ENCODE results near the gene DAP3.
"Not testable (repeated sequence)": the region's sequence is repeated elsewhere in the genome, so short reads cannot be mapped to it uniquely, and the experiment has no call there.

Gene DAP3

DNA sequence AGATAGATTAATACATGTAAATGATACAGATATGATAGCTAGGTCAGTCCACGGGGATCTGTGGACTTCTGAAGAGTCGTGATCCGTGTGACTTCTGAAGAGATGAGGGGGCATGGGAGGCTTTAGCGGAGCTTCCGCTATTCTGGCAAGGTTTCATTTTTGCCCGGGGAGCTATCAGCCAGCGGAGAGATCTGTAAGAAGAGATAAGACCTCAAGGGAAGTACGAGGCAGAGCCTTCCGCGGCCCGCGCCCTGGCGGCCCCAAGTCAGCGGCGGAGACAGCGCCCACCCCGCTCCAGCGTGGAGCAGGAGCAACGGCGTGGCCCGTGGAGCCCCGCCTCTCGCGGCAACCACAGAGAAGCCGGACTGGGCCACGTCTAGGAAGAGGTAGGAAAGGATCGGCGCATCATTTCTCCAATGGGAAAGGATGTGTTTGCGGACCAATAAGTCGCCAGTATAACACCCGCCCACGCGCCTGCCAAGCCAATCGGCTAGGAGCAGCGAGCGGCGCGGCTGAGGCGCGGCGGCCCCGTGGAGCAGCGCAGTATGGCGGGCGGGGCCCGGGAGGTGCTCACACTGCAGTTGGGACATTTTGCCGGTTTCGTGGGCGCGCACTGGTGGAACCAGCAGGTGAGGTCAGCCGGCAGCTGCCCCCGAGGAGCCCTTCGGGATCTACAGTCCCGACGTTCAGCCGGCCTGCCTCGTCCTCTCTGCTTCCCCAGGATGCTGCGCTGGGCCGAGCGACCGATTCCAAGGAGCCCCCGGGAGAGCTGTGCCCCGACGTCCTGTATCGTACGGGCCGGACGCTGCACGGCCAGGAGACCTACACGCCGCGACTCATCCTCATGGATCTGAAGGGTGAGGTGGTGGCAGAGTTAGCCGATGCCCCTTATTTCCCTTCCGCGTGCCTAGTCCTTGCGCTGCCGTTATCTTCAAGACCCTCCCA is 56.7 kb downstream of the DAP3 start:
- H3K9me3 ChIP-seq; H3K27me3 ChIP-seq; intact Hi-C loops (cut with DNase I; ENCODE audit: low total_unique reads); H3K4me1 ChIP-seq: not testable (repeated sequence)
- H3K4me3 ChIP-seq = peak overlapping the region; percentile 61 to 71
- TF ChIP-seq, protein P1, sequence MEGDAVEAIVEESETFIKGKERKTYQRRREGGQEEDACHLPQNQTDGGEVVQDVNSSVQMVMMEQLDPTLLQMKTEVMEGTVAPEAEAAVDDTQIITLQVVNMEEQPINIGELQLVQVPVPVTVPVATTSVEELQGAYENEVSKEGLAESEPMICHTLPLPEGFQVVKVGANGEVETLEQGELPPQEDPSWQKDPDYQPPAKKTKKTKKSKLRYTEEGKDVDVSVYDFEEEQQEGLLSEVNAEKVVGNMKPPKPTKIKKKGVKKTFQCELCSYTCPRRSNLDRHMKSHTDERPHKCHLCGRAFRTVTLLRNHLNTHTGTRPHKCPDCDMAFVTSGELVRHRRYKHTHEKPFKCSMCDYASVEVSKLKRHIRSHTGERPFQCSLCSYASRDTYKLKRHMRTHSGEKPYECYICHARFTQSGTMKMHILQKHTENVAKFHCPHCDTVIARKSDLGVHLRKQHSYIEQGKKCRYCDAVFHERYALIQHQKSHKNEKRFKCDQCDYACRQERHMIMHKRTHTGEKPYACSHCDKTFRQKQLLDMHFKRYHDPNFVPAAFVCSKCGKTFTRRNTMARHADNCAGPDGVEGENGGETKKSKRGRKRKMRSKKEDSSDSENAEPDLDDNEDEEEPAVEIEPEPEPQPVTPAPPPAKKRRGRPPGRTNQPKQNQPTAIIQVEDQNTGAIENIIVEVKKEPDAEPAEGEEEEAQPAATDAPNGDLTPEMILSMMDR (IDR thresholded peaks at IDR 0.05) = peak in 1 of 2 experiments; percentile 10
- peaks cover 0 to 23% (median 1%) of the 10 kb centered on the region in 3 donors for H3K36me3 ChIP-seq
- peak; percentile 97 for DNase-seq
- H3K27ac ChIP-seq = peak overlapping the region; percentile 76 to 85

DNA sequence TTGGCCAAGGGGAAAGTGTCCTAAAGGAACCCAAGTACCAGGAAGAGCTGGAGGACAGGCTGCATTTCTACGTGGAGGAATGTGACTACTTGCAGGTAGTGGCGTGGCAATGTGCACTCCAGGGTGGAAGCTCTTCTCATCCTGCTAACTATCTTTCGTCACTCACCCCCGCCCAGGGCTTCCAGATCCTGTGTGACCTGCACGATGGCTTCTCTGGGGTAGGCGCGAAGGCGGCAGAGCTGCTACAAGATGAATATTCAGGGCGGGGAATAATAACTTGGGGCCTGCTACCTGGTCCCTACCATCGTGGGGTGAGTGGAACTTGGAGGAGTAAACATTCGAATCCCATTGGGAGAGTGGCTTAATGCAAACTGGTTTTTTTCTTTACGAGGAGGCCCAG is 58.7 kb downstream of the DAP3 start:
- H3K9me3 ChIP-seq; H3K4me3 ChIP-seq; H3K27ac ChIP-seq; intact Hi-C loops (cut with DNase I; ENCODE audit: low total_unique reads); H3K4me1 ChIP-seq; H3K27me3 ChIP-seq: not testable (repeated sequence)
- H3K36me3 ChIP-seq = peaks cover 0 to 41% (median 16%) of the 10 kb centered on the region in 3 donors
- DNase-seq = peak in 1 of 2 donors; percentile 24

DNA sequence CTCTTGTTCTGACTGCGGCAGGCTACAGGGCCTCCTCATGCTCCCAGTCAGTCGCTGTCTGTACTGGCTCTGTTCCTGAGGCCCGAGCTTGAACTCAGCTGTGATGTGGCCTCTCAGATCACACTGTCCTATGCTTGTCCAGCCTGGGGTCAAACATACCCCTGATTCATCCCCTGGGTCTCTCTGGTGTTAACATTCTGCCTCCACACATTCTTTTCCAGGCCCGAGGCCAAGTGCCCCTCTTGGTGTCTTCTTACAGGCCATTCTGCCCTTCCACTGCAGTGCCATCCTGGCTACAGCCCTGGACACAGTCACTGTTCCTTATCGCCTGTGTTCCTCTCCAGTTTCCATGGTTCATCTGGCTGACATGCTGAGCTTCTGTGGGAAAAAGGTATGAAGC is 59.2 kb downstream of the DAP3 start:
- H3K9me3 ChIP-seq; intact Hi-C loops (cut with DNase I; ENCODE audit: low total_unique reads); H3K4me1 ChIP-seq; H3K4me3 ChIP-seq; H3K27me3 ChIP-seq; H3K27ac ChIP-seq: not testable (repeated sequence)
- peaks cover 0 to 47% (median 22%) of the 10 kb centered on the region in 3 donors for H3K36me3 ChIP-seq
- peak in 1 of 2 donors; percentile 61 for DNase-seq

DNA sequence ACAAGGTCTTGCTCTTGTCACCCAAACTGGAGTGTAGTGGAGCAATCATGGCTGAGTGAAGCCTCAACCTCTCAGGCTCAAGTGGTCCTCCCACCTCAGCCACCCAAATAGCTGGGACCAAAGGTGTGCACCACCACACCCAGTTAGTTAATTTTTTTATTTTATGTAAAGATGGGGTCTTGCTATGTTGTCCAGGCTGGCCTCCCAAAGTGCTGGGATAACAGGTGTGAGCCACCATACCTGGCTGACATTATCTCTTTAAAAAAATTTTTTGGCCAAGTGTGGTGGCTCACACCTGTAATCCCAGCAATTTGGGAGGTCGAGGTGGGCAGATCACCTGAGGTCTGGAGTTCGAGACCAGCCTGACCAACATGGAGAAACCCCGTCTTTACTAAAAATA is 70.1 kb downstream of the DAP3 start:
- intact Hi-C loops (cut with DNase I; ENCODE audit: low total_unique reads); H3K27me3 ChIP-seq; H3K4me1 ChIP-seq; H3K9me3 ChIP-seq; H3K4me3 ChIP-seq; H3K27ac ChIP-seq; DNase-seq: not testable (repeated sequence)
- H3K36me3 ChIP-seq = peaks cover 67 to 92% (median 68%) of the 10 kb centered on the region in 3 donors

DNA sequence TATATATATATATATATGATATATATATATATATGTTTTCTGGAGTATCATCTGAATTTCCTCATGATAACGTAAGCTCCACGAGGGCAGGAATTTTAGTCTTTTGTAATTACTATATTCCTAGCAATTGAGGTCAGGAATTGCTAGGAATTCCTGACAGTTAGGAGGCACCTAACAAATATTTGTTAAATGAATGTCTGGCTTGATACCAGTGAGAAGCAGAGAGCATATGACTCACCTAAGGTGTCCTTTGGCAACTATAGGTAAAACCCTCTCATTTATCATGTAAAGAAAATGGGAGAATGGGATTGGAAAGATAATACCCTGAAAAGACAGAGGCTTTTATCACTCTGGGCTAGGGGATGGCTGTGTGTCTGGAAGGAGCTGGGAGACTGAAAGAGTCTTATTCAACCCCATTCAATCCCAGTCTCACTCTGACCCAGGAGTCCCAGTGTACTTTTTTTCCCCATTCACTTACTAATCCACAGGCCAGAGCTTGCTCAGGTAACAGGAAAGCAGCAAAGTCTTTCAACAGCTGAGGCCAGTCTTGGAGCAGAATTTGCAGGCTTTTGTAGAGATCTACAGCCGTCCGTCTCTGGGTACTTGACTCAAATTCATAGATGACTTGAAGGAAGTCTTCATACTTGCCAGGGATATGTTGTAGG is 71.2 kb downstream of the DAP3 start:
- no peak overlapping the region for H3K4me3 ChIP-seq
- no peak for DNase-seq
- TF ChIP-seq, protein P1 (IDR thresholded peaks at IDR 0.05) = no peak
- H3K27me3 ChIP-seq = no peaks in the 10 kb centered on the region
- H3K4me1 ChIP-seq = no peaks in the 10 kb centered on the region
- no peaks in the 10 kb centered on the region for H3K9me3 ChIP-seq
- intact Hi-C loops (cut with DNase I; ENCODE audit: low total_unique reads) = no loop called here
- H3K27ac ChIP-seq = no peak overlapping the region
- peaks cover 68 to 92% (median 76%) of the 10 kb centered on the region in 3 donors for H3K36me3 ChIP-seq

DNA sequence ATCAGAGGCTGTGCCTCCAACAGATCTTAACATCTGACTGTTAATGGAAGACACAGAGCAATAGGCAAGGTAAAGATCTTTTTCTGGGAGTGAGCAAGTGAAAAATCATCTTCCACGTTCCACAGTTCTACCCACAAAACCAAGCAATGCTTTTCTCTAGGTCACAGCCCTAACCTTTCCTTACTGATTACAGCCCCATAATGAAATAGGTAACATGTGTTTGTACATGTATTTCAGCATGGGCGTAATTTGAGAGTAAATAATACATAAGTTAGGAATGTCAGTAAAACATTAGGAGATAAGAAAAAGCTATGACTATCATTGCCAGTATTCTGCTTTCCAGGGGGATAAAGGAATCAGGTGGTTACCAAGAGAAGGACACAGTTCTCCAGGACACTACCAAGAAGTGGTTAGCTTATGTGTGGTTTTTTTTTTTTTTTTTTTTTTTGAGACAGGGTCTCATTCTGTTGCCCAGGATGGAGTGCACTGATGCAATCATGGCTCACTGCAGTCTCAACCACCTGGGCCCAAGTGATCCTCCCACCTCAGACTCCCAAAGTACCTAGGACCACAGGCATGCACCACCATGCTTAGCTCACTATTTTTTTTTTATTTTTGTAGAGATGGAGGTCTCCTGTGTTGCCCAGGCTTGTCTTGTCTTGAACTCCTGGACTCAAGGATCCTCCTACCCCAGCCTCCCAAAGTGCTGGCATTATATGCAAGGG is 72.0 kb downstream of the DAP3 start:
- intact Hi-C loops (cut with DNase I; ENCODE audit: low total_unique reads) = no loop called here
- TF ChIP-seq, protein P1 (IDR thresholded peaks at IDR 0.05) = no peak
- H3K36me3 ChIP-seq = peaks cover 76 to 92% (median 81%) of the 10 kb centered on the region in 3 donors

More for the DNA sequence above, 72.0 kb downstream of the DAP3 start:
- no peak overlapping the region for H3K27ac ChIP-seq
- no peaks in the 10 kb centered on the region for H3K4me1 ChIP-seq
- H3K27me3 ChIP-seq = no peaks in the 10 kb centered on the region
- no peaks in the 10 kb centered on the region for H3K9me3 ChIP-seq
- DNase-seq = no peak
- H3K4me3 ChIP-seq = no peak overlapping the region

Measured in tibial artery (tissue), 4 donors.